Hypothalamus (tissue), 51 donors: ENCODE data around the gene TCF25.
A peak's percentile ranks its signal among the peaks of the same experiment; 100 is the strongest.

Experiments used
- DNase-seq, 51 donors: peaks; one replicate each; lab custom pipeline; 2025; lab: John Stamatoyannopoulos, UW

TCF25 gene

GRCh38 chr16:89958068-89958467, 84.7 kb downstream of the TCF25 start:
- peak in 18 of 51 donors; percentile 3 to 49 (median 20) for DNase-seq

- DNase-seq = no peak
These were observed 85.2 kb downstream of the TCF25 start for GRCh38 chr16:89958596-89958995.

GRCh38 chr16:89960966-89961365, 87.6 kb downstream of the TCF25 start:
- no peak for DNase-seq
